Rectal smooth muscle tissue (tissue), 1 donor: ENCODE results near the gene PLCB1.
A peak's percentile ranks its signal among the peaks of the same experiment; 100 is the strongest.
"Not testable (repeated sequence)": the region's sequence is repeated elsewhere in the genome, so short reads cannot be mapped to it uniquely, and the experiment has no call there.

Source experiments
- H3K27ac ChIP-seq: one replicate; pipeline ENCODE4 v1.7.0; 2013; ENCODE audit warnings: low read depth, low read length, inconsistent platforms
- H3K27me3 ChIP-seq: one replicate; pipeline ENCODE4 v1.7.0; 2013; ENCODE audit warnings: low read length; ENCODE audit not compliant: control insufficient read depth, insufficient read depth
- H3K36me3 ChIP-seq: one replicate; pipeline ENCODE4 v1.7.0; 2013; ENCODE audit warnings: low read length; ENCODE audit not compliant: control insufficient read depth, insufficient read depth
- H3K4me1 ChIP-seq: one replicate; pipeline ENCODE4 v1.7.0; 2013; ENCODE audit warnings: low read length; ENCODE audit not compliant: control insufficient read depth, insufficient read depth
- H3K4me3 ChIP-seq: one replicate; pipeline ENCODE4 v1.7.0; 2013; ENCODE audit warnings: low read length
- H3K9ac ChIP-seq: one replicate; pipeline ENCODE4 v1.7.0; 2013; ENCODE audit warnings: low read length

Gene PLCB1

DNA sequence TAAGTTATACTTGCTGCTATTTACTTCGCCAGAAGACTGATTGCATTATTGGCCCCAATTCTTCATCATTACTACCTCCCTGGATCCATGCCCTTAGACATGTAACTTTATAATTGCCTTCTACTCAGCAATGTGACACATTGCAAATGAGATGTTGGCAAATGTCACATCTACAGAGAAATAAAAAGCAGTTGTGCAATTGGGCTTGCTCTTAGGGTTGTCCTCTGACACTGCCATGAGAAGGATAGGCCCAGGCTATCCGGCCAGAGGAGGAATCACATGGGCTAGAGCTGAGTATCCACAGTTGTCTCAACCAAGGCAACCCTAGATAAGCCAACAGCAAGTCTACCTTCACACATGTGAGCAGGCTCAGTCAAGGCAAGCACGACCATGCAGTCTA, 447.0 kb downstream of the PLCB1 start:
- no peaks in the 10 kb centered on the region for H3K27me3 ChIP-seq
- H3K4me3 ChIP-seq, result no peak overlapping the region
- H3K4me1 ChIP-seq, result no peaks in the 10 kb centered on the region
- no peak overlapping the region for H3K27ac ChIP-seq
- no peak overlapping the region for H3K9ac ChIP-seq
- no peaks in the 10 kb centered on the region for H3K36me3 ChIP-seq

DNA sequence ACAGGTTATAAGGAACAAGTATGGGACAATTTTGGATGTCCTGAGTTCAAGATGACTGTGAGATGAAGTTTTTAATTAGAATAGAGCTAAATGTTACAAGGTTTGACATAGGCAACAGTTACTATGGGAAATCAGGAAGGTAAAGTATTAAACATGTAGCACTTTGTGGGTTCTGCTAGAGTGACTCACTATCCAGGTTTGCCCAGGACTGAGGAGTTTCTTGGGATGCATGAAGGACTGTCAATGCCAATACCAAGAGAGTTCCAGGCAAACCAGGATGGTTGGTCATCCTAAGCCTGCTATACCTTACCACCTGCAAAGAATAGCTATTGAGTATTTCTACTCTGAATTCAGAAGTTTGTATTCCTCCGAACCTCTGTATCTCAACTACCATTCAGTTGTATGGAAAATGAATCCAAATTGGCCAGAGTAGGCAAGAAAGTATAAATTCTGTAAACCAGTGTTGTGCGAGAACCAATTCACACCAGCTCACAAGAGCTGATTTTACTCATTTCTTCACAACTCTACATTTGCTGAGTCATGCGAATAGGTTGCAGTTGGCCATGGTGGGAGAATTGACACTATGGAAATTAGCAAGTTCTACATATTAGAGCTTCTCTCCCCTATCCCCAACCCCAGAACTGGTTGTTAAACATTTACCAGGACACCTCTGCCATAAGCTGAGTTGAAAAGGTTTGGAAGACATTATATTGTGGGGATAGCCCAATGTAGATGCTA, 449.5 kb downstream of the PLCB1 start:
- no peak overlapping the region for H3K9ac ChIP-seq
- no peak overlapping the region for H3K27ac ChIP-seq
- no peaks in the 10 kb centered on the region for H3K36me3 ChIP-seq
- H3K4me1 ChIP-seq, result no peaks in the 10 kb centered on the region
- H3K4me3 ChIP-seq, result no peak overlapping the region
- H3K27me3 ChIP-seq, result no peaks in the 10 kb centered on the region

DNA sequence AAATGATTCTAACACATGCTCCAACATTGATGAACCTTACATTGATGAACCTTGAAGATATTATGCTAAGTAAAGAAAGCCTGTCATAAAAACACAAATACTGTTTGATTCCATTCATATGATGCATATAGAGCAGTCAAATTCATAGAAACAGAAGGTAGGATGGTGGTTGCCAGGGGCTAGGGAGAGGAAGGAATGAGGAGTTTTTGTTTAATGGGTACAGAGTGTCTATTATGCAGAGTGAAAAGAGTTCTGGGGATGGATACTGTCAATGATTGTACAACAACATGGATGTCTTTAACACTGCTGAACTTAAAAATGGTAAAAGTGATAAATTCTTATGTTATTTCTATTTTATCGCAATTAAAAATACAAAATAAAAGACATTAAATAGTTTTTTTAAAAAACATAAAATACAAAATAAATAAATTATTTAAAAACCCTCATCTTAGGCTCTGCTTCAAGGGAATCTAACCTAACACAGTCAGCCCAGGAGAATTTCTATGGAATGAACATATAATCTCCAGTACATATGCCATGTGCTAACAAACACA, 451.0 kb downstream of the PLCB1 start:
- H3K4me3 ChIP-seq, result no peak overlapping the region
- no peaks in the 10 kb centered on the region for H3K36me3 ChIP-seq
- no peaks in the 10 kb centered on the region for H3K27me3 ChIP-seq
- H3K9ac ChIP-seq, result no peak overlapping the region
- no peaks in the 10 kb centered on the region for H3K4me1 ChIP-seq
- no peak overlapping the region for H3K27ac ChIP-seq

DNA sequence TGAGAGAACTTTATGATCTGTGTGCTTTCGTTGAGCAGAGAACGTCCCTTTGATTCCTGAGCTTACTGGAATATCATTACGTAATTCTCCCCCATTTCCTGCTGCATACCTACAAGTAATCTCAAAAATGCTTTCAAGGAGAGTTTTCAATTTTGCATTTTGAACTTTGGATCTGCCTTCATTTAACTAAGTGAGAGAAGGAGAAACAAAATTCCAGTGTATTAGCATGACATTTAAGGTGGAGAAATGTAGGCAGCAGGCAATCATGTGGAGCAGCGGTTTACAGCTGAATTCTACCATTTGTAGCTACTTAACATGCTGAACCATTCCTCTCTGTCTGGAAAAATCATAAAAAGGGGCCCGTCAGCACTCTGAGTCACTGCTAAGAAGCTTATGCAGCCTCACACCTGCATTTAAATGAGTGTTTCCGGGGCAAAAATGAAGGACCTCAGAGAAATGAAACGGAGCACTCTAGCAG, 451.5 kb downstream of the PLCB1 start:
- no peak overlapping the region for H3K27ac ChIP-seq
- H3K9ac ChIP-seq, result no peak overlapping the region
- no peak overlapping the region for H3K4me3 ChIP-seq
- H3K36me3 ChIP-seq, result no peaks in the 10 kb centered on the region
- no peaks in the 10 kb centered on the region for H3K4me1 ChIP-seq
- H3K27me3 ChIP-seq, result no peaks in the 10 kb centered on the region

DNA sequence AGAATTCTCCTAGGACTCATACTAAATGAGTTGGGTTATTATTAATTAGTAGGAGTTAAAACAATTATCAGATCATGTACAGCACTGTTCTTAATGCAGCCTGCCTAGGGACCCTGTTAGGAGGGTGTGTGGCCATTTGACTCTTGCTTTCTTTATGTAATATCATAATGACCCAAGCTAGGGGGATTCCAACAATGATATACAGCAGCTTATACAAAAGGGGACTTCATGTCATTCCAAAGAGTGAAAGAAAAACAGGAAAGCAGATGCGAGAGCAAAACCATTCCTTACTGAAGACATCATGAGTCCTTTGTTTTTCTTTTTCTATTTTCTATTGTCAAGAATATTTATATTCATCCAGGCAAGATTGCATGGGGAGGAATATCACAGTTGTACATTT, 455.2 kb downstream of the PLCB1 start:
- Histone ChIP-seq H3K4me3 (no peak overlapping the region), H3K36me3 (no peaks in the 10 kb centered on the region), H3K9ac (no peak overlapping the region), H3K4me1 (no peaks in the 10 kb centered on the region), H3K27me3 (no peaks in the 10 kb centered on the region), H3K27ac (no peak overlapping the region)

DNA sequence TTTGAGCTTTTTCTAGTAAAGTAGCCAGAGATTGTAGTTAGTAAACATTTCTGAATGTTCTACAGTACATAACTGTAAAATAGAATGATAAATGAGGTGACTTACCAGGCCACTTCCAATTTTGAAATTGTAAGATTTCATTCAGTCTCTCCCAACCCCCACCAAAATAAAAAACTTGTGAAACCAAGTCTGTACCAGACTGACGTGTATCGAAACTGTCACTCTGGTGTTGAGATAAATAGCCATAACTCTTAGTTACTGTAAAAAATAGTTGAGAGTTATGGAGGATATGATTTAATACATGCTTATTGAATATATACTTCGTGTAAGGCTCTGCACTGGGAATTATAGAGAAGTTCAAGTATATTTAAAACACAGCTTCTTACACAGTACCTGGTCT, 455.7 kb downstream of the PLCB1 start:
- no peaks in the 10 kb centered on the region for H3K36me3 ChIP-seq
- H3K9ac ChIP-seq, result no peak overlapping the region
- no peak overlapping the region for H3K27ac ChIP-seq
- no peak overlapping the region for H3K4me3 ChIP-seq
- no peaks in the 10 kb centered on the region for H3K4me1 ChIP-seq
- H3K27me3 ChIP-seq, result no peaks in the 10 kb centered on the region

DNA sequence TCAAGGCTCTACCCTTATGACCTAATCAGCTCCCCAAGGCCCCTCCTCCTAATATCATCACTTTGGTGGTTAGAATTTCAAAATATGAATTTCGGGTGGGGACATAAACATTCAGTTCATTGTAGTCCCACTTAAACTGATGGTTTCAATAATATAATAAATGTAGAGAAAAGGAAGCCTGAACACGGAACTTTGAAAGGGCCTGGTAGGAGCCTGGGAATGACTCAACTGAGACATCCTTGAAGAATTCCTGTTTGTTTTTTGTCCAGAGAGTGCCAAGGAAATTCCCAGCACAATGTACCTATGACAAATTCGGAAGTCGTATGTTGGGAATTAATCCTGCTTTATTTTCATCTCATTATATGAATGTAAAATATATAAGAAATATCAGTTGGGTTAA, 457.9 kb downstream of the PLCB1 start:
- H3K27me3 ChIP-seq, result no peaks in the 10 kb centered on the region
- no peak overlapping the region for H3K4me3 ChIP-seq
- H3K27ac ChIP-seq, result no peak overlapping the region
- H3K36me3 ChIP-seq, result no peaks in the 10 kb centered on the region
- no peak overlapping the region for H3K9ac ChIP-seq
- no peaks in the 10 kb centered on the region for H3K4me1 ChIP-seq

DNA sequence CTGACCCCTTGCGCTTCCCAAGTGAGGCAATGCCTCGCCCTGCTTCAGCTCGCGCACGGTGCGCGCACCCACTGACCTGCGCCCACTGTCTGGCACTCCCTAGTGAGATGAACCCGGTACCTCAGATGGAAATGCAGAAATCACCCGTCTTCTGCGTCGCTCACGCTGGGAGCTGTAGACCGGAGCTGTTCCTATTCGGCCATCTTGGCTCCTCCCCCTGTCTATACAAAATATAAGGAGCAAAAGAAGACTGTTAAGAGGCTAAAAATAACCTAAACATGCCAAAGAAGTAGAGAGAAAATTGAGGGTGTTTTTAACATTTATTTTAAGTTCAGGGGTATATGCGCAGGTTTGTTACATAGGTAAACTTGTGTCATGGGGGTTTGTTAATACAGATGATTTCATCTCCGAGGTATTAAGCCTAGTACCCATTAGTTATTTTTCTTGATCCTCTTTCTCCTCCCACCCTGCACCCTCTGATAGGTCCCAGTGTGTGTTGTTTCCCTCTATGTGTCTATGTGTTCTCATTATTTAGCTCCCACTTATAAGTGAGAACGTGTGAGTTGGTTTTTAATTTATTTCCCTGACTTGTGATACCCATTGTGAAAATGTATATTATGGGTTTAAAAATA, 469.0 kb downstream of the PLCB1 start:
- not testable (repeated sequence) for H3K27me3 ChIP-seq, H3K4me3 ChIP-seq, H3K36me3 ChIP-seq, H3K9ac ChIP-seq, H3K27ac ChIP-seq
- H3K4me1 ChIP-seq, result peaks cover 13% of the 10 kb centered on the region

DNA sequence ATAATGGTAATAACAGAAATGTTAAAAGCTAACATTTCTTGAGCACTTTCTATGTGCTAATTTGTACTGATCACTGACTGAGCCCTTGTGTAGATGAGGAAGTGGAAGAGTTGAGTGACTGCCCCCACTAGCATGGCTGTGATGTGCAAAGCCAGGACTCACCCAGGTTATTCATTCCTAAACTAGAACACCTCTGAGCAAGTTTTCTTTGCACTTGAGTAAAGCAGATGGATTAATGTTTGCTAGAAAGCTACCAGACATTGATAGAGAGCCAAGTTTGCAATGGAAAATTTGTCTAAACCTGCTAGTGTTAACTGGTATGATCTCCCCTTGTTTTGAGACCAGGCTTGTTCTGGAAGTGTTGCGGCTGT, 469.5 kb downstream of the PLCB1 start:
- H3K27me3 ChIP-seq, result no peaks in the 10 kb centered on the region
- peaks cover 13% of the 10 kb centered on the region for H3K4me1 ChIP-seq
- H3K27ac ChIP-seq, result no peak overlapping the region
- no peak overlapping the region for H3K9ac ChIP-seq
- H3K36me3 ChIP-seq, result no peaks in the 10 kb centered on the region
- no peak overlapping the region for H3K4me3 ChIP-seq

DNA sequence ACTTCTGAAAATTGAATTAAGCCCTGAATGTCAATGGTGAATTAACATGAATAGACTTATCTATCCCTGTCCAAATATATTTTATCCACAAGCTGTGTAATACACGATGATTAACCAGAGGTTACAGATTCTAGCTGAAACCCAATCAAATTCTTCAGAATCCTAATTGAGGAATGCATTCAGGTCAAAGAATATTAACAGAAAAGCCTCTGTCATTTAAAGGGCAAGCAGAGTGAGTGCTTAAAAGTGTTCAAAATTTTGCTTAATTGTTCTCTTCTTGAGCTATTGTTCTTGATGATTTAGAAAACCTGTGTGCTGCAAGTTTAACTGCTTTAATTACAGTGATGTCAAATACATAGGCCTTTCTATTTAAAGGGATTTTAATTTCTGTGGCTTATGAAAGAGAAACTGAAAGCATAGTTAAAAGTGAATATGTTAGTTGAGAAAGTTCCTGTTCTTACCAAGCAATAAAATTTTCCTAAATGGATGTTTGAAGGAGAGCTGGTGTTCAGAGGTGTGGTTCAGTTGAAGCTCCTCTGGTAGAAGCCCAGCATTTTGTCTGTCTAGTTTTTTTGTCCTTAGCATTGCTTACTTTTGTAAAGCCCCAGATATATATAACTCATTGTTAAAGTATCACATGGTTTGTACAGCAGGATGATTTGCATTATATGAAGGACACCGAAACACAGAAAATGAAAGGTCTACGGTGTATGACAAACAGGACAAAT, 470.5 kb downstream of the PLCB1 start:
- peaks cover 13% of the 10 kb centered on the region for H3K4me1 ChIP-seq
- no peak overlapping the region for H3K9ac ChIP-seq
- H3K4me3 ChIP-seq, result peak overlapping the region; percentile 1
- H3K27me3 ChIP-seq, result no peaks in the 10 kb centered on the region
- peak overlapping the region; percentile 45 for H3K27ac ChIP-seq
- H3K36me3 ChIP-seq, result no peaks in the 10 kb centered on the region

DNA sequence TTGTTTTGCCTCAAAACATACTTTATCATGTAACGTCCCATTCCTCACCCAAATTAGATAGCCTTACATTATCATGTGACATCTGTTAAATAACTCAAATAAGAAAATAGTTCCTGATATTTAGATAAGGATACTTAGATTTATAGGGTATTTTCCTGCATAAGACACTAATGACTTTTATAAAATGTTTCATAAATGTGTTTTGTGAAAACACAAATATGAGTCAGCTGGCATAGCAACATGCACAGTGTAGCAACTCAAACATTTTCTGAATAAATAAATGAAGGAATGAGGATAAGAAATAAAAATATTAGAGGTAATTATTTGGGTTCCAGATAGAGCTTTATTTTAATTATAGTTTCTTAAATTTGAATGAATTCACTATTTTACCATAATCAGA, 476.4 kb downstream of the PLCB1 start:
- Histone ChIP-seq H3K9ac (no peak overlapping the region), H3K36me3 (no peaks in the 10 kb centered on the region), H3K27ac (no peak overlapping the region), H3K4me3 (no peak overlapping the region), H3K27me3 (no peaks in the 10 kb centered on the region), H3K4me1 (no peaks in the 10 kb centered on the region)

DNA sequence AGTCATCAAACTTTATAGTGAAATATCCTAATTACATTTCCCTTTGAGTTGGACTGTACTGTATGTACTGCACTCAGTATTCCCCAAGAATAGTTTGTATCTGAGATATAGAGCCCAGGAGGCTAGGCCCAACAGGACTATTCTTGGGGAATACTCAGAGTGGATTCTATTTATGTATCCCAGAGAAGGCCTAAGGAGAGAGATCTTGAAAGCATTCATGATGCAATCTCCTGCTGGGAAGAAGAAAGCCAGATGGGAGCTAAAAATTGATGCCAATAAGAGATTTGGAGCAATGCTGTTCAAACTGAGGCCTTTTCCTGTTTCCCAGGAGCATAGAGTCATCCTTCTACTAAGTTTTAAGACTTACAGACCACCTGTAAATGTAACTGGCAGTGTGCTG, 484.7 kb downstream of the PLCB1 start:
- Histone ChIP-seq H3K4me1 (no peaks in the 10 kb centered on the region), H3K27me3 (no peaks in the 10 kb centered on the region), H3K9ac (no peak overlapping the region), H3K36me3 (no peaks in the 10 kb centered on the region), H3K27ac (no peak overlapping the region), H3K4me3 (no peak overlapping the region)
